NAMALWA (cell line): ENCODE results near the gene XIRP2.

Source experiments
- DNase-seq: peaks from one replicate; pipeline ENCODE4 v3.0.0-alpha.2; 2015; ENCODE audit warnings: low spot score

Gene XIRP2

GRCh38 chr2:167134381-167135072 lies 246.2 kb downstream of the XIRP2 start:
- no peak for DNase-seq

DNA sequence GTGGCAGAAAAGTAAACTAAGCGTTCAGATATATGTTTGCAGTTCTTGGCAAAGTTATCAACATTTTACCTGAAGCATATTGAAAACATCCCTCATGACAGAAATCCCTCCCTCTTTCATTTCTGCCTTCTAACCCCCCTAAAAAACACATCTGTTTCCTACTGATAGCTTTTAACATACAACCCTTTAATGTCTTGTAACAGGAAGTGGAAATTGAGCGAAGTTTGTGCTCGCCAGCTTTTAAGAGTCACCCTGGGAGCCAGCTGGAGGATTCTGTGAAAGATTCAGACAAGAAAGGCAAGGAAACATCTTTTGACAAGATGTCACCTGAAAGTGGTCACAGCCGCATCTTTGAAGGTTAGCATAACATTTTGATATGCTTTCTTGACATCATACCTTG lies 247.4 kb downstream of the XIRP2 start:
- no peak for DNase-seq

DNA sequence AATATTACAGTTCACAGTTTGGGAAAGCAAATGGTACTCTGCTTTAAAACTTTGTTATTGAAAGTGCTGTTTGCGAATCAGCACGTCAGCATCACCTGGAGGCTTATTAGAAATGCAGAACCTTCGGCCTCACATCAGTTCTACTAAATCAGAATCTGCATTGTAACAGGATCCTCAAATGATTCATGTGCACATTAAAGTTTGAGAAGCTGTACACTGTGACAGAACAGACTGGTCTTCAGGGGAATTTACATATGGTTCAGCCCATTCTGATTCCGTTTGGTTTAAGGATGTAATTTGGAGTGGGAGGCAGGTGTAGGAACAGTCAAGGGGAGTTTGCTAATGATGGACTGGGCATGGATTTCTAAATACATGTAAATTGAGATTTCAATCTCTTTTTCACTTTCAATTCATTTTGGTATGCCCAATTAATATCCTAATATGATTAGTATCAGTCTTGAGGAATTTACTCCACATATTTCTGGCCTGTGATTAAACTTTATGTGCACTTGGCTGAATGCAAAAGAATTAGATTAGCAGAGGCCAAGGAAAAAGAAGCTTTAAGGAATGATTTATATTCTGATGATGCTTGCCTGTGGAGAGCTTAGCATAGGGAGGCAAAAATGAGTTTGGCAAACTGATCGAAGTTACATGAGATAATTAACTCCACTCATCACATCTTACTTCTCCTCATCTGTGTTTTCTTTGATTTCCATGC lies 248.8 kb downstream of the XIRP2 start:
- DNase-seq: no peak

DNA sequence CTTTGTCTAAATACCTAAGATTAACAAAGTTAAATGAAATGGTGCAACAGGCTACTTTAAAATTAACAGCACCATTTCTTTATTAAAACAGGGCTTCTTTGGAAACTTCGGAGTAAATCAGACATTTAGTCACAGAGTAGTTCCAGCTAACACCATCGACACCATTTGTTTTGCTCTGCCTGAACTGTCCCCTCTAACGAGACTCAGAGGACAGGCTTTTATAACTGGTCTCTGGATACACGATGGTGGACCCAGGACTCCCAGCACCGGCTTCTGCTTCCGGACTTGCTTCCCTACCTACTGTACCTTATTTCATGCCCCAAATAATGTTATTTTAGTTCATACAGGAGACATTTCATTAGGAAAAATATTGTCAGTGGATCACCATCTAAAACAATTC lies 252.1 kb downstream of the XIRP2 start:
- no peak for DNase-seq

DNA sequence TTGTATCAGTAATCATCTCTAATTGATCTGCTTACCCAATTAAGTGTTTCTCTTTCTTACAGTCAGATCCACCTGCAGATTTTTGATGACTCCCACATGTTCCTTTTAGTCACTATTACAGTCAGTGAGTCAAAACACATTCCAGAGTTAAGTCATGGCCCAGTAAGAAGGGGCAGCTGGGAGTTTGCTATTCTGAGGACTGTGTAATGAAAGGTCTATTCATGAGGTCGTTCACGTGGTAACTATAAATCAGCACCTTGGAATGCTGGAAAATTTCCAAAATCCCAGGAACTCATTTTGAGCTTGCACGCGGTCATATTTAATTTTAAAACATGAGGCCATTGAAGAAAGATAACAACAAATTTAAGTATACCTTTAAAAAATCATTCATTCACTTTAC lies 252.5 kb downstream of the XIRP2 start:
- DNase-seq: no peak

DNA sequence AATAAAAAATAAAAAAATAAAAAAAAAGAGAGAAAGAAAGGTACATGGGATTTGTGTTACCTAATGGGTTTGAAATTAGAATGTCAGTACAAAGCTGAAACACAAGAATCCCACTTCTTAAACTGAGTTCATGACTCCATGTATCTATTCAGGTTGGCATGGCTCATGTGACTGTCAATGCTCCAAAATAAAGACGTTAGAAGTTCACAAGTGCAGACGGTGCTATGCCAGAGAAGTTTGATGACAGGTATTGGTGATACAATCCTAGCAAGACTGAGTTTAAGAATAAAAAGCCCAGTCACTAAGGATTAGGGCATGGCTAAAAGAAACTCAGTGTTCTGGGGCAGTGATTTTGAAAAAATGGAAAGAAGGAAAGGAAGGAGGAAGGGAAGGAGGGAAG lies 254.3 kb downstream of the XIRP2 start:
- DNase-seq: no peak

DNA sequence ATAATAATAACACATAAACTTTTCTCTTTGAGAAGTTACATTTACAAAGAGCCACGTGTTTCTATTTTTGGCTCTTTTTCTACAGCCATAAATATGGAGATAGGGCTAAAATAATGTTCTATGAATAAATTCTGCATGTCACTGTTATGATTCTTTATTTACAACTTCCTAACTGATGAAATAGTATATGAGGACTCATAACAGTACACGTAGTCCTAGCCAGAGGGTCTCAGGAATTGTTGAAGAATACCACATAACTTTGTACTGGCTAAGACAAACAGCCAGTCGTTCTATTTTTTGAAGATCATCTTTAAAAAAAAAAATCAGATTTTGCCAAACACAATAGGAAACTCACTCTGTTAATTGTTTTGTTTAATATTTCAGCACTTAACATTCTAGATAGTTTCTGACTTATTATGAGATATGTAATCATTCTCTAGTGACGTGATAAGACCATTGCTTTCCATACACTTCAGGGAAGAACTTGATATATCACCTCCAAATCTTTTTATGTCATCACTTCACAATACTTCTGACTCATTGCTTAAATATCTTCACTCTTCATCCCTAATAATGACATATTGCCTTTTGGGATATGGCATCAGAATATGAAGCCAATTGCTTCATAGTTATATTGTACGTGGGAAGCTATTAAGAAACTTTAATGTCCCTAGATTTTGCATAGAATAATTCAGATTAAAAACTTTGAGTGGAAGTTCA lies 256.1 kb downstream of the XIRP2 start:
- no peak for DNase-seq

DNA sequence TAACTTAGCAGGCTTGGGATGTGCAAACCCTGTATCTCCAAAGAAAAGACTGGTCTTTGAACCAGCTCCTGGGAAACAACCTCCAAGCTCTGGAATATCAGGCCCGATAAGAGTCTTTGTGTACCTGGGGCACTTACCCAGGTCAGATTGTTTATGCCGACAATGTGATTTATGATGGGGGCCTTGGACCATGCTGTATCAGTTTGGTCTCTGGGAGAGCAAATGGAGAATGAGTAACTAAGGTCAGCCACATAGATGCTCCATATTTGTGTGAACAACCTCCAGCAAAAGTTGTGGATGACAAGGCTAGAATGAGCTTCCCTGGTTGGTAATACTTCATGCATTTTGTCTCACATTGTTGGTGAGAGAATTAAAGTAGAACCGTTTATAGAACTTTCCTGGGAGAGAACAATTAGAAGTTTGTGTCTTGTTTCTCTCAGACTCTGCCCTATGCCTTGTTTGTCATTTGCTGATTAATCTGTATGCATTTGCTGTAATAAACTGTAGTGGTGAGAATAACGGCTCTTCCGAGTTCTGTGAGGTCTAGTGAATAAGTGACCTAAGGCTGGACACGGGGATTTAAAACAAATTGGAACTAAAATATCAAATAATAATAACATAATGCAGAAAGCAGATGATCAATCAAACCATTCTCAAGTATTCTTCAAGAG lies 259.1 kb downstream of the XIRP2 start:
- no peak for DNase-seq

- DNase-seq: no peak
These were observed 263.6 kb downstream of the XIRP2 start for GRCh38 chr2:167151894-167152293.

- DNase-seq: no peak
These were observed 269.2 kb downstream of the XIRP2 start for GRCh38 chr2:167157523-167157922.

GRCh38 chr2:167177196-167177595 lies 288.9 kb downstream of the XIRP2 start:
- DNase-seq: no peak

DNA sequence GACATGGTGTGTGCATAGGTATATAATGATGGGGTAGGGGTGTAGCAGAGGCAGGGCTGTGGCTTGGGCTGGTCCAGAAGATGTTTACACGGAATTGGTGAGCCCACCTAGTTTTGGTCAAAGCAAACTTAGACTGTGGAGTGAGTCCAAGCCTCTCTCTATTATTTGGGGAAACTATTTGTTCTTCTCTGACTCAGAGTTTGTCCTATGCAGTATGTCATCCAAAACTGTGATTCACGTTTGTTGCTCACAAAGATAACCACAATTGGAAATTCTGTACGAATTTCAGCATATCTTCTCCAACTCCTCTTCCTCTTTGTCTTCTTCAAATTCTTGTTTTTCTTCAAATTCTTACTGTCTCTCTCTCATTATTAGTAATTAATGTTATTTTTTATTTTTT lies 292.9 kb downstream of the XIRP2 start:
- no peak for DNase-seq

DNA sequence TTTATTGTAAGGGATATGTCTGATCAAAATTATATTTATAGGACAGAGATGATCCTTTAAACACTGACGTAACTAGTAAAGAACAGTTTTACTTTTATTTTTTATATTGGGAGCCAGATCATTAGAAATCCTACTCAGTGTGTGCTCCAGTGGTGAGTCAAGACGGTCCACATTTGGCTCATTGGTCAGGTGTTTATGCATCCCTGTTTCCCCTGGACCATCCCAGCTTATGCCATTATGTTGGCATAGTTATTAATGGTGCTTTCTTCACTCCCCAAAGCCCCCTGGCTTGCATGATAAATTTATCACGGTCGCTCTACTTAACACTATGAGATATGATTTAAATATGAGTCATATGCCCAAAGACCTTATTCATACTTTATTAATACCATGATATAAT lies 293.4 kb downstream of the XIRP2 start:
- DNase-seq: no peak

GRCh38 chr2:167182403-167182802 lies 294.1 kb downstream of the XIRP2 start:
- no peak for DNase-seq

- no peak for DNase-seq
These were observed 295.7 kb downstream of the XIRP2 start for GRCh38 chr2:167183931-167184330.

GRCh38 chr2:167186465-167186864 lies 298.2 kb downstream of the XIRP2 start:
- DNase-seq: no peak

GRCh38 chr2:167187049-167187727 lies 298.9 kb downstream of the XIRP2 start:
- no peak for DNase-seq

DNA sequence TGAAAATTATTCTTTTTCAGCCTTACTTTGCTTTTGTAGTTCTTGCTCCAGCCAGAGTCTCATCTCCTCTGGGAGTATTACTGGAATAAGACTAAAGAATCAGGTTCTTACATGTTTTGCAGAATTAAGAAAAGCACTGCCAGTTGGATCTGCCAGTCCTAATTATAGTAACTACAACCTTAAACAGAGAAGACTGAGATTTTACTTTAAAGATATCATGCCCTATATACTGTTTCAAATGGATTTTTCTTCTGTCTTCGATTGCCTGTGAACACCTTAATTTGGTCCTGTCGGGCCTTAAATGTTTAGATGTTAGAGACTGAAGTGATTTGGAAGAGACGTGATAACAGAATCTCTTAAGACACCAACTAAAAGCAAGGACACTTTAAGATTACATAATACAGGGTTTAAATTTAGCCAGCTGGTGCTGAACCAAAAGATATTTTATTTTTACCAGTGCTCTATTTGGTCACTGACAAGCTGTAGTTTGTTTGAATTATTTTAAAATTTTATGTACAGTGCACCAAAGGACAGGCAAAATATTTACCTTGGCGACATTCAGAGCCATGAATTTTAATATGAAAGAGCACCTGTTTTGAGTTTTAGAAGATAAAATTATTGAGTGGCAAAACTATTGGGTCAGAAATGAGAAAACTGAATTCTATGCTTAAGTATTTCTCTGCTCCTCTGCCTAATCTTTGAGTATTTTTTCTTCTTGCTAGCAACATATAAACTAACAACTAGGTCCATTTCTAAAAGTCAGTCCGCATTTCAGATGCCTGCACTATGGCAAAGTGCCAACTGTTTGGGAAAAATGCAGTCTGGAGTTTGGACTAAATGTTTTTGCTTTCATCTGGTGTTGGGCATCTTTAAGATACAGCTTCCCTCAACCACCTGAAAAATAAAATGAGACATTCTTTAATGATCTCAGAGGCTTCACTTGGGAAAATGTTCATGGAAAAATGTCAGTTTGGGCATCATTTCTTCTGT lies 300.0 kb downstream of the XIRP2 start:
- DNase-seq: no peak

GRCh38 chr2:167190053-167190452 lies 301.8 kb downstream of the XIRP2 start:
- DNase-seq: no peak

- no peak for DNase-seq
These were observed 303.3 kb downstream of the XIRP2 start for GRCh38 chr2:167191588-167191987.

DNA sequence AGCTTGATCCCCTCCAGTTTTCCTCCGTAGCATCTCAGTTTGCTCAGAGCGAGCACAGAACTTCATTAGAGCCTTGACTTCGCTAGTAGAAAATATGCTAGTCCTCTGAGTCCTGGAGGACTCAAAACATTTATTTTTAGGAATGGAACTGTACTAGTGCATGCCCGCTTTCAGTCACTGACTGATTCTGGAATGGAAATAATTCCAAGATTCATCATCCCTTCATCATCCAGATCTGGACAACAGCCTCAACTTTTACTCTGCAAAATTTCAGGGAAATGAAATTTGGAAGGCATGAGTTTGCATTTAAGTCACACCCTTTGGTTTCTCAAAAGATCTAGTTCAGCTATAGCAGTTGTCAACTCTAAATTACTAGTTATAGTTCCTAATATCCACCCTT lies 304.6 kb downstream of the XIRP2 start:
- DNase-seq: no peak
